Stimulated activated effector memory CD8-positive, alpha-beta T cell treated with anti-CD3 and anti-CD28 coated beads, Interleukin-12 subunit alpha, Interleukin-12 subunit beta, amount 100 ng/mL, for 72 hours (primary cell): ENCODE data around the gene PLCD3.
A peak's percentile ranks its signal among the peaks of the same experiment; 100 is the strongest.

Source experiments
- ATAC-seq: fragments of 150-1000 bp; cut with Tn5 transposase; 2 replicates; pipeline ENCODE4 v1.10.0; 2021
- DNase-seq, 2 donors: peaks; one replicate each; pipeline ENCODE4 v3.0.0; 2021 to 2022; ENCODE audit warnings: low spot score in 2 of 2
- H3K27ac Mint-ChIP-seq: one replicate; pipeline ENCODE4 v1.8.0; 2022; ENCODE audit warnings: mild to moderate bottlenecking, mixed read lengths
- H3K36me3 Mint-ChIP-seq: one replicate; pipeline ENCODE4 v1.8.0; 2022; ENCODE audit warnings: mild to moderate bottlenecking, mixed read lengths
- H3K4me1 Mint-ChIP-seq: one replicate; pipeline ENCODE4 v1.8.0; 2022; ENCODE audit warnings: mixed read lengths
- H3K4me3 Mint-ChIP-seq: one replicate; pipeline ENCODE4 v1.8.0; 2022; ENCODE audit warnings: mild to moderate bottlenecking, mixed read lengths
- H3K9me3 Mint-ChIP-seq: one replicate; pipeline ENCODE4 v1.8.0; 2022; ENCODE audit warnings: mixed read lengths

The PLCD3 gene

DNA sequence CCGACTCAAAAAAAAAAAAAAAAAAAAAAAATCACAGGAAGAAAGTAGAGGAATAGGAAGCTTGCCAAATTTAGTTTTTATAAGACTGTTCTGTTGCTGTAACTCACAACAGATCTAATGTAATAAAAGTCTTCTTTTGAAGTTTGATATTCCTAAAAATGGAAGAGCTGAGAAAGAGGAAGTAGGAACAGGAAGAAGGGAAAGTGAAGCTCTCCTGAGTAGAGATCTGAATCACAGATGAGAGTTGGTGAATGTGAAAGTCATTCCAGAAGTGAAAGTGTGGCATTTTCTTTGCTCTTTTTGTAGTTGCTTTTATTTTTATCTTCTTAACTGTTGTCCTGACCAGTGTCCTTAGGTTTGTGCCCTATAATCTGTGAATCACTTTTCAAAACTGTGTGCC is 69.1 kb downstream of the PLCD3 start:
- no peaks in the 10 kb centered on the region for H3K9me3 Mint-ChIP-seq
- ATAC-seq (no peak), DNase-seq (no peak)
- peaks cover 41% of the 10 kb centered on the region for H3K4me1 Mint-ChIP-seq
- H3K36me3 Mint-ChIP-seq: peaks cover 43% of the 10 kb centered on the region
- peak overlapping the region; percentile 34 for H3K27ac Mint-ChIP-seq
- H3K4me3 Mint-ChIP-seq: peak overlapping the region; percentile 97

GRCh38 chr17:45061606-45062205 is 70.6 kb downstream of the PLCD3 start:
- H3K27ac Mint-ChIP-seq: peak overlapping the region; percentile 99
- peaks cover 39% of the 10 kb centered on the region for H3K36me3 Mint-ChIP-seq
- no peaks in the 10 kb centered on the region for H3K9me3 Mint-ChIP-seq
- H3K4me3 Mint-ChIP-seq: peak overlapping the region; percentile 97
- DNase-seq (no peak), ATAC-seq (no peak)
- H3K4me1 Mint-ChIP-seq: peaks cover 41% of the 10 kb centered on the region

- Mint-ChIP-seq H3K36me3 (peaks cover 38% of the 10 kb centered on the region), H3K9me3 (no peaks in the 10 kb centered on the region), H3K4me3 (peak within 1 kb of the TSS; percentile 97), H3K27ac (peak within 1 kb of the TSS; percentile 99), H3K4me1 (peaks cover 41% of the 10 kb centered on the region)
- DNase-seq: peak; percentile 81 to 97
- peak; percentile 95 for ATAC-seq
These were observed 71.3 kb downstream of the PLCD3 start, which contains the start of gene NMT1 for GRCh38 chr17:45060797-45061605. NMT1 (plus strand) TSS chr17:45061317; CDS start chr17:45061330, 13 bp downstream.

DNA sequence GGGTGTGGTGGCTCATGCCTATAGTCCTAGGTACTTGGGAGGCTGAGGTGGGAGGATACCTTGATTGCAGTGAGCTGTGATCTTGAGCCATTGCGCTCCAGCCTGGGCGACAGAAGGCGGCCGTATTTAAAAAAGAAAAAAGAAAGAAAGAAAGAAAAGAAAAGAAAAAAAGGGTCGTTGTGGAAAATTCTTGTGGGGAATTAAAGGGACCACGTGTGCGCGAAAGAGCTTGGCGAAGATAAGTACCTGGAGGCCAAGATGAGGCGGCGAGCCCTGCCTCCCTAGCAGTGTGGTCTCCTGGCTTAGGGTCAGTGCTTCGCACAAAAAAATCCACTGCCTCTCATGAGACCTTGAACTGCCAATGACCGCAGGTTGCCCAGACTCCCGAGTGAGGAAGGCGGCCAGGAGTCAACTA is 71.9 kb downstream of the PLCD3 start:
- Mint-ChIP-seq H3K4me1 (peaks cover 46% of the 10 kb centered on the region), H3K4me3 (peak overlapping the region; percentile 97), H3K36me3 (peaks cover 38% of the 10 kb centered on the region), H3K9me3 (no peaks in the 10 kb centered on the region), H3K27ac (peak overlapping the region; percentile 99)
- DNase-seq (no peak), ATAC-seq (peak; percentile 0)
